GM23248 (cell line): Measurements from ENCODE around the gene TMC8.

Experiments used
- EZH2 ChIP-seq: fragments of 200-600 bp; sonication (generic); IDR thresholded peaks from 2 replicates; pipeline ENCODE4 v1.6.1; 2018; ENCODE audit warnings: antibody characterized with exemption, mild to moderate bottlenecking; ENCODE audit not compliant: insufficient read depth, poor library complexity, severe bottlenecking
- EZH2phosphoT487 ChIP-seq: fragments of 200-600 bp; sonication (generic); IDR thresholded peaks from 2 replicates; pipeline ENCODE4 v1.6.1; 2018; ENCODE audit warnings: antibody characterized with exemption, moderate library complexity, mild to moderate bottlenecking, low read depth; ENCODE audit not compliant: insufficient read depth

DNA sequence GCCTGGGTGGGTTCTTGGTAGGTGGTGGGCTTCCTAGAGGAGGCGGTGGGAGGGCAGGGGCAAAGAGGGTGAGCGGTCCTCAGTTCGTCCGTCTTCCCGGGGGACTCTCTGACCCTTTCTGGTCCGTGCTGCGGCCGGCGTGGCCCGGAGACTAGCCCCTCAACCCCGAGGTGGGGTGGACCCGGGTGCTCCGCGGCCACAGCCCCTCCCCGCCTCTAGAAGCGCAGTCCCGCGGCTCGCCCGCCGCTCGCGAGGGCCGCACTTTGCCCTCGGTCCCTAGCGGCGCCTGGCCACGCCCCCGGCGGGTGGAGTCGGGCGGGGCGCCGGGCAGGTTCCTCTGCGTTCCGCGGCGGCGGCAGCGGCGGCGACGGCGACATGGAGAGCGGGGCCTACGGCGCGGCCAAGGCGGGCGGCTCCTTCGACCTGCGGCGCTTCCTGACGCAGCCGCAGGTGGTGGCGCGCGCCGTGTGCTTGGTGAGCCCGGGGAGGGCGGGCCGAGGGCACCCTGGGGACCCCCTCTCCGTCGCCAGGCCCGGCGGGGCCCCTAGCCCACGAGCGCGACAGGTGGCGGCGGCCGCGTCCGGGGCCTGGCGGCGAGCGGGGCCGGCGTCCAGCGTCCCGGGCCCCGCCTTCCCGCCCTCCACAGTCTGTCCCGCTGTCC is 37.8 kb downstream of the TMC8 start, which contains the start of gene SYNGR2:
- TF ChIP-seq EZH2phosphoT487 = no peak
- TF ChIP-seq EZH2 = no peak
